H1 (cell line): ENCODE measurements around the gene TAAR9. TPM values are rescaled to one million over a fixed set of nuclear protein-coding genes. Genes with fewer than 3 reads are reported as not detected.

Source experiments
- EGR1 ChIP-seq: IDR thresholded peaks from 2 replicates; pipeline ENCODE4 v1.6.1; 2011; ENCODE audit warnings: low read depth, low read length, borderline replicate concordance
- RNF2 ChIP-seq: fragments of 200-900, 300-1000 bp; sonication (generic); IDR thresholded peaks from 2 replicates; pipeline ENCODE4 v1.7.1; 2016; ENCODE audit warnings: borderline replicate concordance, low read depth, mild to moderate bottlenecking, antibody characterized with exemption, low read length; ENCODE audit not compliant: poor library complexity, severe bottlenecking; ENCODE audit errors: missing control alignments
- RXRA ChIP-seq: IDR thresholded peaks from 2 replicates; pipeline ENCODE4 v1.6.1; 2011; ENCODE audit warnings: low read depth, mild to moderate bottlenecking, low read length, moderate library complexity; ENCODE audit not compliant: insufficient read depth
- TEAD4 ChIP-seq: IDR thresholded peaks from 2 replicates; pipeline ENCODE4 v1.6.1; 2012; ENCODE audit warnings: low read depth, low read length, inconsistent platforms, mixed read lengths
- YY1 ChIP-seq: IDR thresholded peaks from 2 replicates; pipeline ENCODE4 v1.6.1; 2011; ENCODE audit warnings: low read depth, mild to moderate bottlenecking, low read length
- polyA plus RNA-seq, 7 experiments: library from polyadenylated mRNA; depleted of rRNA in 3 of 7; stranded (reverse) in 5 of 7; unstranded in 2 of 7; fragments of >200 nt in 5 of 7; fragments of 200-250 nt in 2 of 7; gene quantifications; 1 replicate in 5 of 7; 2 replicates in 1 of 7; 4 replicates in 1 of 7; pipeline versions ENCODE4 v1.2.1 to v1.2.3, GENCODE V29; 2011 to 2013; ENCODE audit warnings: missing spikeins in 2 of 7, mixed read lengths in 2 of 7
- total RNA-seq: library from RNA; stranded (reverse); fragmentation: NEBNext Ultra II Directional; extraction: Animal tissue kit (Norgen Biotek cat#: 25700); gene quantifications from 2 replicates; pipeline ENCODE4 v1.2.1, GENCODE V29; 2021
- TF ChIP-seq, protein P1 (sequence below), 3 experiments: IDR thresholded peaks; 1 replicate in 2 of 3; 2 replicates in 1 of 3; pipeline versions ENCODE4 v1.5.1 to v1.6.1; 2011; ENCODE audit warnings: low read length in 3 of 3, mild to moderate bottlenecking in 3 of 3, inconsistent platforms in 2 of 3, low read depth in 1 of 3, moderate library complexity in 1 of 3; ENCODE audit not compliant: insufficient read depth in 1 of 3; ENCODE audit errors: control extremely low read depth in 1 of 3

Gene TAAR9
- total and polyA plus RNA-seq, 2 of the 8 experiments (the other 6 are each of a cell fraction or from before 2014, with no cell fraction given) = not detected

DNA sequence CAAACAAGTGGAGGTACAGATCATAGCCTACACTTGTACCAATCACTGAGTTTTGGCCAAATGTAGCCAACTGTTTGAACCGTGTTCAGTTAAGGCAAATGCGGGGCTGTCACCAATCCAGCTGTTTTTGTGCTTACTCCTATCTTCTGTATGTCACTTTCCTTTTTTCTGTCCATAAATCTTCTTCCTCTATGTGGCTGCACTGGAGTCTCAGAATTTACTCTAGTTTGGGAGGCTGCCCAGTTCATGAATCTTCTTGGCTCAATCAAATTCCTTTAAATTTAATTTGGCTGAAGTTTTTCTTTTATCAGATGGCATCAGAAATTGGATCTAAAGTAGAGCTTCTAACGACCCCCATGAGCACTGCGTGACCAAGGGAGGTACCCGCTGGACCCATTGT lies 13.4 kb upstream of the TAAR9 start (continued):
- TF ChIP-seq EGR1 (no peak), RXRA (no peak), YY1 (no peak), RNF2 (no peak), TEAD4 (no peak)
- TF ChIP-seq, protein P1, sequence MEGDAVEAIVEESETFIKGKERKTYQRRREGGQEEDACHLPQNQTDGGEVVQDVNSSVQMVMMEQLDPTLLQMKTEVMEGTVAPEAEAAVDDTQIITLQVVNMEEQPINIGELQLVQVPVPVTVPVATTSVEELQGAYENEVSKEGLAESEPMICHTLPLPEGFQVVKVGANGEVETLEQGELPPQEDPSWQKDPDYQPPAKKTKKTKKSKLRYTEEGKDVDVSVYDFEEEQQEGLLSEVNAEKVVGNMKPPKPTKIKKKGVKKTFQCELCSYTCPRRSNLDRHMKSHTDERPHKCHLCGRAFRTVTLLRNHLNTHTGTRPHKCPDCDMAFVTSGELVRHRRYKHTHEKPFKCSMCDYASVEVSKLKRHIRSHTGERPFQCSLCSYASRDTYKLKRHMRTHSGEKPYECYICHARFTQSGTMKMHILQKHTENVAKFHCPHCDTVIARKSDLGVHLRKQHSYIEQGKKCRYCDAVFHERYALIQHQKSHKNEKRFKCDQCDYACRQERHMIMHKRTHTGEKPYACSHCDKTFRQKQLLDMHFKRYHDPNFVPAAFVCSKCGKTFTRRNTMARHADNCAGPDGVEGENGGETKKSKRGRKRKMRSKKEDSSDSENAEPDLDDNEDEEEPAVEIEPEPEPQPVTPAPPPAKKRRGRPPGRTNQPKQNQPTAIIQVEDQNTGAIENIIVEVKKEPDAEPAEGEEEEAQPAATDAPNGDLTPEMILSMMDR (IDR thresholded peaks at IDR 0.05; ENCODE audit: control extremely low read depth in 1 of 3, insufficient read depth in 1 of 3, low read depth in 1 of 3, low read length in 3 of 3) = no peak
